Coronary artery (tissue), 2 donors: ENCODE results near the gene ATAT1.

Source experiments
- DNase-seq: peaks from one replicate; pipeline ENCODE4 v3.0.0-alpha.2; 2017; ENCODE audit warnings: low spot score
- H3K27ac ChIP-seq, 2 donors: fragments of 200-600 bp; sonication (generic); one replicate each; pipeline ENCODE4 v1.5.1; 2016 to 2019
- H3K4me3 ChIP-seq: fragments of 200-600 bp; sonication (generic); 2 replicates; pipeline ENCODE4 v1.5.1; 2016; ENCODE audit warnings: mild to moderate bottlenecking, moderate library complexity
- CTCF ChIP-seq: fragments of 200-600 bp; sonication (generic); IDR thresholded peaks from one replicate; pipeline ENCODE4 v1.5.1; 2019; ENCODE audit warnings: antibody characterized with exemption

The ATAT1 gene

GRCh38 chr6:30685157-30686008 is 58.7 kb downstream of the ATAT1 start:
- no peak for DNase-seq
- Histone ChIP-seq H3K4me3 (peak overlapping the region; percentile 91), H3K27ac (peak overlapping the region; percentile 95 to 100)
- no peak for TF ChIP-seq CTCF

- TF ChIP-seq CTCF = no peak
- DNase-seq = peak; percentile 94
- peak within 1 kb of the TSS; percentile 95 to 100 for H3K27ac ChIP-seq
- peak within 1 kb of the TSS; percentile 91 for H3K4me3 ChIP-seq
Observed at GRCh38 chr6:30686009-30686907, 59.6 kb downstream of the ATAT1 start, which contains the start of gene PPP1R18. Gene PPP1R18 (minus strand): TSS chr6:30686645. CDS start chr6:30686018, 627 bp downstream.

GRCh38 chr6:30686908-30687658 is 60.4 kb downstream of the ATAT1 start:
- H3K27ac ChIP-seq = peak overlapping the region; percentile 95 to 100
- peak; percentile 99 for DNase-seq
- H3K4me3 ChIP-seq = peak overlapping the region; percentile 91
- TF ChIP-seq CTCF = no peak

- peak; percentile 83 for DNase-seq
- Histone ChIP-seq H3K27ac (peak overlapping the region; percentile 95 to 100), H3K4me3 (peak overlapping the region; percentile 91)
- peak; percentile 29 for TF ChIP-seq CTCF
Observed at GRCh38 chr6:30687659-30688431, 61.2 kb downstream of the ATAT1 start.

- no peak for DNase-seq
- Histone ChIP-seq H3K4me3 (peak overlapping the region; percentile 91), H3K27ac (peak overlapping the region; percentile 95 to 100)
- no peak for TF ChIP-seq CTCF
Observed at GRCh38 chr6:30688569-30688968, 61.9 kb downstream of the ATAT1 start.
